Hindlimb muscle (tissue), 1 donor: ENCODE measurements around the gene CUL3. TPM values are rescaled to one million over a fixed set of nuclear protein-coding genes. Genes with fewer than 3 reads are reported as not detected.
"Not testable (repeated sequence)": the region's sequence is repeated elsewhere in the genome, so short reads cannot be mapped to it uniquely, and the experiment has no call there.

Source experiments
- DNase-seq: peaks from one replicate; pipeline ENCODE4 v3.0.0-alpha.2; 2013
- polyA plus RNA-seq: library from polyadenylated mRNA; unstranded; fragments of 120-200 nt; gene quantifications from one replicate; pipeline ENCODE4 v1.2.1, GENCODE V29; 2013; ENCODE audit not compliant: insufficient read length

Gene CUL3
- polyA plus RNA-seq, 1 donor, result 80.6 TPM

GRCh38 chr2:224538561-224539138, 46.5 kb downstream of the CUL3 start:
- DNase-seq, result no peak

- DNase-seq, result no peak
Observed at GRCh38 chr2:224532931-224533330, 52.2 kb downstream of the CUL3 start.

DNA sequence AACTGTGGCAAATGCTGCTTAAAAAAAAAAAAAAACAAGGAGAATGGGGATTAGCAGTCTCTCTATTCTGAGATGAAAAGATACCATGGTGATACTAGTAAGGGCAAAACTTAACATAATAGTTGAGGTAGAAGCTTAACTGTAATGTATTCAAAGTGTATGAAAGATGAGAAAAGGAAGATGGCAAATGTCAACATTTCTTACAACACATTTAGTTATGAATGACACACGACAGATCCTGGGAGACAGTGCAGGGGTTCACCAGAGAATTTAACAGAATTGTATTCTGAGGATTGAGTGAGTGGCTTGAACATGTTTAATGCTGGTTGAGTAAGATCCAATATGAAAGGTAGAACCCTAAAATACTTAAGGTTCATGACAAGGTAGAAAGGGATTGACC, 52.7 kb downstream of the CUL3 start:
- DNase-seq, result no peak

- no peak for DNase-seq
Observed at GRCh38 chr2:224528171-224528570, 57.0 kb downstream of the CUL3 start.

GRCh38 chr2:224525774-224526173, 59.4 kb downstream of the CUL3 start:
- no peak for DNase-seq

GRCh38 chr2:224524657-224525056, 60.5 kb downstream of the CUL3 start:
- no peak for DNase-seq

GRCh38 chr2:224523626-224524577, 61.3 kb downstream of the CUL3 start:
- DNase-seq, result no peak

- not testable (repeated sequence) for DNase-seq
Observed at GRCh38 chr2:224522483-224522882, 62.7 kb downstream of the CUL3 start.

- no peak for DNase-seq
Observed at GRCh38 chr2:224520064-224520463, 65.1 kb downstream of the CUL3 start.

- no peak for DNase-seq
Observed at GRCh38 chr2:224518806-224519580, 66.2 kb downstream of the CUL3 start.

DNA sequence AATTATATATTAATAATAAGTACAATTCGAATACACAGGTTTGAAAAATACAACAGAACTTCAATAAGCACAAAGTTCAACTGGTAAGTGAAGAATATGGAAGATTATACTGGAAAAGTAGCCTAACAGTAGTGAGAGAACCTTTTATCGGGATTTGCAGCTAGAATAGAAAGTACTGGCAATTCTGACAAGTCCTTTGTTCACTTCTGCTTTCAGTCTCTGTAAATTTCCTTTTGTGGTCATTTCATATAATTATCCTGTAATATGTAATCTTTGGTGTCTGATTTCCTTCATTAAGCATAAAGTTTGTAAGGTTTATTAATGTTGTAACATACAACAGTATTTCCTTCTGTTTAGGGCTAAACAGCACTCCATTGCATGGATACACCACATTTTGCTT, 67.2 kb downstream of the CUL3 start:
- no peak for DNase-seq

- not testable (repeated sequence) for DNase-seq
Observed at GRCh38 chr2:224516393-224516792, 68.8 kb downstream of the CUL3 start.

DNA sequence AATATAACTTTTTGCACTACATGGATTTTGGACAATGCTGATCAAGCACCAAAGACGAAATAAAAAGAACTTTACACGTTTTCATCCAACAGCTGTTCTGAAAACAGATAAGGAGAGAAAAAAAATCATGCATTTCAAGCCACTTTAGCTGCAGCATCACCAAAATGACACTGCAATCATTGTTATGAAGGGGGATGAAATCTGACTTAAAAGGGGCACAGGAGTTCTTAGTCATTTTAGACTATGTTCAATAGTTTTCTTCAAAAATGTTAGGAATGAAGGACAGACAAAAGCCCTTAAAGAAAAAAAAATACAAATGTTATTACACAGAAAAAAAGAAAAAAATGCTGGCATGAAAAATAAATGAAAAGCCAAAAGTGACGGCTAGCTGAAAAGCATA, 71.2 kb downstream of the CUL3 start:
- DNase-seq, result no peak

DNA sequence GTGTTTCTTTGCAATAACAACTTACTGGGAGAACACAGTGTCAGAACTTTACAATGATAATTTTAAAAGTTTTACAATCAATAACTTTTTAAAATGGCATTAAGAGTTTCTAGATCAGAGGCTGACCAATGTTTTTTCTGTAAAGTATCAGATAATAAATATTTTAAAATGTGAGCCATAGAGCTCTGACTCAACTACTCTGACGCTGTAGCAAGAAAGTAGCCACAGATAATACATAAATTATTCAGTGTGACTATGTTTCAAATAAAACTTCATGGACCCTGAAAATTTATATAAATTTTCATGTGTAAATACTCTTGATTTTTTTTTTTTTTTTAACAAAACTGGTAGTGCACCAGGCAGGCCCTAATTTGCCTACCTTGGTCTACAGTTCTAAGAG, 77.4 kb downstream of the CUL3 start:
- DNase-seq, result no peak

- no peak for DNase-seq
Observed at GRCh38 chr2:224506494-224506893, 78.7 kb downstream of the CUL3 start.

GRCh38 chr2:224498991-224499390, 86.2 kb downstream of the CUL3 start:
- no peak for DNase-seq

GRCh38 chr2:224492531-224492930, 92.6 kb downstream of the CUL3 start:
- DNase-seq, result no peak

DNA sequence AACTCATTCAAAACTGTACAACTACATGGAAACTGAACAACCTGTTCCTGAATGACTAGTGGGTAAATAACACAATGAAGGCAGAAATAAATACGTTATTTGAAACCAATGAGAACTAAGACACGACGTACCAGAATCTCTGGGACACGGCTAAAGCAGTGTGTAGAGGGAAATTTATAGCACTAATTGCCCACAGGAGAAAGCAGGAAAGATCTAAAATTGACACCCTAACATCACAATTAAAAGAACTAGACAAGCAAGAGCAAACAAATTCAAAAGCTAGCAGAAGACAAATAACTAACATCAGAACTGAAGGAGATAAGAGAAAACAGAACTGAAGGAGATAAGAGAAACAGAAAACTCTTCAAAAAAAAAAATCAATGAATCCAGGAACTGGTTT, 97.2 kb downstream of the CUL3 start:
- DNase-seq, result not testable (repeated sequence)

- not testable (repeated sequence) for DNase-seq
Observed at GRCh38 chr2:224485081-224486014, 99.8 kb downstream of the CUL3 start.

DNA sequence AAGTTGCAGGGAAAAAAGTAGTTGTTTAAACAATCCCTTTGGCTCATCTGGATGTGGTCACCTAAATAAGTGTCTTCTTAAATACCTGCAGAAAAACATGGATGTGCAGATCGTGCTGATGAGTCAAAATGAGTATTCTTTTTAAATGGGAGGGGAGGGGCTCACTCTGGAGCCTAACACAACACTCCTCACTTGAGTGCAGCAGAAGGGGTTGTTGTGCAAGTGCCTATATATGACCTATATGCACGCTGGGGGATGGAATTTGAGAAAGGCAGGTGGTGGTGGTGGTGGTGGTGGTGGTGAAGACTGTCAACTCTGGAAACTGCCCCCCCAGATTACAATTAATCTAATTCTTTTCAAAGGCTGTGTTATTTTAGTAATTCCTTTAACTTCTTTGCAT, 105.3 kb downstream of the CUL3 start:
- no peak for DNase-seq

DNA sequence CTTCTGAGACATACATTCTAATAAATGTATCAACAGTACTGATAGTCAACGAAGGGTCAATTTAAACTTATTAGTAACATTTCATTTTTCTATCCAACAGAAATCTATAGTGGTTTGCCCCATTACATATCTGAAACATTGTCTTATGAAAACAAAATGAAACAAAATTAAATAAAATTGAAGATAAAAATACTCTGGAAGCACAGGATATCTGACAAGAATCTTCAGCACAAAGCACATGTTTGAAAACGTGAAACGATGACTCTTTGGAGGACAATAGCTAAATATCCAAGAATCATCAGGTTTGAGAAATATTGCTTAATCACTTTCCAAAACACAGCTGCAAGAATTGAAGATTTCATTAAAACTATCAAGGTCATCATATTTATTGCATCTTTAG, 112.3 kb downstream of the CUL3 start:
- no peak for DNase-seq

- DNase-seq, result no peak
Observed at GRCh38 chr2:224472137-224472536, 113.0 kb downstream of the CUL3 start.
